Measurements from ENCODE around the gene INSIG2.

The INSIG2 gene

DNA sequence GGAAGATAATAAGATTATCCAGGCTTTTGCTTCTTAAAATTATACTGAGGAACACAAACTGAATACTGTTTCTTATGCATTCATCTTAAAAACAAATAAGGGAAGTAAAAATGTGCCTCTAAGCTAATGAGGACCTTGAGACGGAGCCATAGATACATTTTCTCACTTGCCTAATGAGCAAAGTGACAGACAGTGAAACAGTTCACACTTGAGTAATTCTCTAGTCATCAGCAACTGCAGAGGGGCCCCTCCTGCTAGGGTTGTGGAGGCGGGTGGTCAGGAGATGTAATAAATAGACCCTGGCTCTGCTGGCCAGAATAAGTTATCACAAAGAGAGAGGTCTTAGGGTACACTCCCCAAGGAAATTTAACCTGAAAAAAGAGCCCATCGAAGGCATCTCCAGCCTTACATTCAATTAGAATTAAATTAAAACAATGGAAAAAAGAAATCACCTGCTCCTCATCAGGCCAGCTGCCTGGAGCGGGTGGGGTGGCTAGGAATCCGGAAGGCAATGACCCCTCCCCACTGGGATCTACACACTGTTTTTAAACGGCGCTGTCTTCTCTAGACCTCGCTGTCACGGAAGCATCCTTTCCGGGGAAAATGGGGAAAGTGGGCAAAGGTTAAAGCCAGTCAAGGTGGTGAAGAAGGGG, 32.6 kb upstream of the INSIG2 start:
- H3K27ac ChIP-seq: no peak overlapping the region
- TF ChIP-seq, protein P1, sequence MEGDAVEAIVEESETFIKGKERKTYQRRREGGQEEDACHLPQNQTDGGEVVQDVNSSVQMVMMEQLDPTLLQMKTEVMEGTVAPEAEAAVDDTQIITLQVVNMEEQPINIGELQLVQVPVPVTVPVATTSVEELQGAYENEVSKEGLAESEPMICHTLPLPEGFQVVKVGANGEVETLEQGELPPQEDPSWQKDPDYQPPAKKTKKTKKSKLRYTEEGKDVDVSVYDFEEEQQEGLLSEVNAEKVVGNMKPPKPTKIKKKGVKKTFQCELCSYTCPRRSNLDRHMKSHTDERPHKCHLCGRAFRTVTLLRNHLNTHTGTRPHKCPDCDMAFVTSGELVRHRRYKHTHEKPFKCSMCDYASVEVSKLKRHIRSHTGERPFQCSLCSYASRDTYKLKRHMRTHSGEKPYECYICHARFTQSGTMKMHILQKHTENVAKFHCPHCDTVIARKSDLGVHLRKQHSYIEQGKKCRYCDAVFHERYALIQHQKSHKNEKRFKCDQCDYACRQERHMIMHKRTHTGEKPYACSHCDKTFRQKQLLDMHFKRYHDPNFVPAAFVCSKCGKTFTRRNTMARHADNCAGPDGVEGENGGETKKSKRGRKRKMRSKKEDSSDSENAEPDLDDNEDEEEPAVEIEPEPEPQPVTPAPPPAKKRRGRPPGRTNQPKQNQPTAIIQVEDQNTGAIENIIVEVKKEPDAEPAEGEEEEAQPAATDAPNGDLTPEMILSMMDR (conservative IDR thresholded peaks at IDR 0.05; ENCODE audit: low read depth, low read length): no peak
- H3K4me3 ChIP-seq (IDR thresholded peaks at IDR 0.05; ENCODE audit: insufficient read depth, low read depth, low read length): no peak overlapping the region

DNA sequence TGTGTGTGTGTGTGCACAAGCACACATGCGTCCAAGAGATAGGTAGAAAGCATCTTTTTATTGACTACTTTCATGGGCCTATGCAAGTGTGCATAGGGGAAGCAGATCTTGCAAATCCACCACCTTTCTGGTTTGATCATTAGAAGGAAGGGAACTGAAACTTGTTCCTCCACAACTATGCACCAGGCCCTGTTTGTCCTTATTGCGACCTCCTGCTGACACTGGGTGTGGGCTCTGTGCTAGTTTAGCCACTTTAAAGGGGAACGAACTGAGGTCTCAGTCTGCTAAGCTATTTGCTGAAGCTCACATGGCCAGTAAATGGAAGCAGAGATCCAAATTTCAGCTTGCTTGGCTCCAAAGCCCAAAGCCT, 32.1 kb upstream of the INSIG2 start:
- no peak overlapping the region for H2AFZ ChIP-seq (ENCODE audit: low read depth)

More for the DNA sequence above, 32.6 kb upstream of the INSIG2 start:
- Histone ChIP-seq H3K79me2 (ENCODE audit: insufficient read depth, low read depth) (no peaks in the 10 kb centered on the region), H4K20me1 (ENCODE audit: insufficient read depth) (no peaks in the 10 kb centered on the region), H3K27me3 (ENCODE audit: insufficient read depth, low read depth) (no peaks in the 10 kb centered on the region), H2AFZ (ENCODE audit: low read depth) (no peak overlapping the region), H3K9ac (no peak overlapping the region), H3K4me2 (no peak overlapping the region), H3K36me3 (ENCODE audit: insufficient read depth) (no peaks in the 10 kb centered on the region), H3K4me1 (ENCODE audit: low read depth, poor library complexity, severe bottlenecking) (peaks cover 19% of the 10 kb centered on the region)

DNA sequence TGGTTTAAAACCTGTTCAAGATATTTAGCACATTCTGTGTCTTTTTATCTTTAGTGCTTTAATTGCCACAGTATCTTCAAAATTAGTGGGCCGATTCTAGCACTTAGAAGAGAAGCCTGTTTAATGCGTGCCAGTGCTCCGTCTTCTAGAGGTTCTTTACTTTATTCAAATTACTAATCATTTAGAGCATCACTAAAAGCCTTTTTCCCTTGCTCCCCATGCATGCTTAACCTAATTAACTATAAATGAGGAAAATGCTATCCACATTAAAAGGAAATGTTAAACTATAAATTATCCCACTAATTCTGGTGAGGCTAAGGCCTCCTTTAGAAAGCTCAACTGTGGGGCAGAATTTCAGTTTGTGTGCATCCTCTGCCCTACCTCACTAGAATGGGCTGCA, 31.5 kb upstream of the INSIG2 start:
- Histone ChIP-seq H3K79me2 (ENCODE audit: insufficient read depth, low read depth) (no peaks in the 10 kb centered on the region), H3K27me3 (ENCODE audit: insufficient read depth, low read depth) (no peaks in the 10 kb centered on the region), H4K20me1 (ENCODE audit: insufficient read depth) (no peaks in the 10 kb centered on the region), H3K4me3 (IDR thresholded peaks at IDR 0.05; ENCODE audit: insufficient read depth, low read depth, low read length) (no peak overlapping the region), H3K4me2 (no peak overlapping the region), H3K9ac (no peak overlapping the region), H2AFZ (ENCODE audit: low read depth) (no peak overlapping the region), H3K36me3 (ENCODE audit: insufficient read depth) (no peaks in the 10 kb centered on the region), H3K4me1 (ENCODE audit: low read depth, poor library complexity, severe bottlenecking) (peaks cover 30% of the 10 kb centered on the region), H3K27ac (no peak overlapping the region)
- TF ChIP-seq, protein P1 (conservative IDR thresholded peaks at IDR 0.05; ENCODE audit: low read depth, low read length): no peak

More for the DNA sequence above, 32.1 kb upstream of the INSIG2 start:
- Histone ChIP-seq H3K27ac (no peak overlapping the region), H4K20me1 (ENCODE audit: insufficient read depth) (no peaks in the 10 kb centered on the region), H3K36me3 (ENCODE audit: insufficient read depth) (no peaks in the 10 kb centered on the region), H3K79me2 (ENCODE audit: insufficient read depth, low read depth) (no peaks in the 10 kb centered on the region), H3K4me3 (IDR thresholded peaks at IDR 0.05; ENCODE audit: insufficient read depth, low read depth, low read length) (no peak overlapping the region), H3K27me3 (ENCODE audit: insufficient read depth, low read depth) (no peaks in the 10 kb centered on the region), H3K9ac (no peak overlapping the region), H3K4me1 (ENCODE audit: low read depth, poor library complexity, severe bottlenecking) (peaks cover 24% of the 10 kb centered on the region), H3K4me2 (no peak overlapping the region)
- TF ChIP-seq, protein P1 (conservative IDR thresholded peaks at IDR 0.05; ENCODE audit: low read depth, low read length): no peak

DNA sequence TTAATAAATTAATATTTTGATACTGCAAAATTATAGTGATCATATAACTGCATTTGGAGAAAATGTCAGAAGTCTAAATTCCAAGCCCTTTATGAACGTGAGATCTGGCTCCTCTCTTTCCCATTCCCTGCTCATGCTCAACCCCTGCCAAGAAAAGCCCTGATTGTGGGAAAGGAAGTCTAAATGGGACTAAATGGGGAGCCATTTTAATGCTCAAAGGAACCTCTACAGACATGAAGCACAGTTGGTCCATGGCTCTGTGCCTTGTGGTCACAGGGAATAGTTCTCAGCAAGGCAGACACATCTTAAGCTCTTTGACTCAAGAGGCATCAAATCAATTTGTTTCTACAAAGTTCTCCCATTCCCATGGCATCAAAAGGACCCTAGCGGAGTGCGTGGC, 29.3 kb upstream of the INSIG2 start:
- Histone ChIP-seq H3K4me3 (IDR thresholded peaks at IDR 0.05; ENCODE audit: insufficient read depth, low read depth, low read length) (no peak overlapping the region), H3K9ac (no peak overlapping the region), H3K27me3 (ENCODE audit: insufficient read depth, low read depth) (no peaks in the 10 kb centered on the region), H4K20me1 (ENCODE audit: insufficient read depth) (no peaks in the 10 kb centered on the region), H3K79me2 (ENCODE audit: insufficient read depth, low read depth) (no peaks in the 10 kb centered on the region), H3K4me2 (no peak overlapping the region), H3K27ac (no peak overlapping the region), H3K36me3 (ENCODE audit: insufficient read depth) (no peaks in the 10 kb centered on the region), H2AFZ (ENCODE audit: low read depth) (no peak overlapping the region), H3K4me1 (ENCODE audit: low read depth, poor library complexity, severe bottlenecking) (peaks cover 34% of the 10 kb centered on the region)
- TF ChIP-seq, protein P1 (conservative IDR thresholded peaks at IDR 0.05; ENCODE audit: low read depth, low read length): no peak
